ENCODE results near the gene GPD1L.
"Not testable (repeated sequence)": the region's sequence is repeated elsewhere in the genome, so short reads cannot be mapped to it uniquely, and the experiment has no call there.

Gene GPD1L

DNA sequence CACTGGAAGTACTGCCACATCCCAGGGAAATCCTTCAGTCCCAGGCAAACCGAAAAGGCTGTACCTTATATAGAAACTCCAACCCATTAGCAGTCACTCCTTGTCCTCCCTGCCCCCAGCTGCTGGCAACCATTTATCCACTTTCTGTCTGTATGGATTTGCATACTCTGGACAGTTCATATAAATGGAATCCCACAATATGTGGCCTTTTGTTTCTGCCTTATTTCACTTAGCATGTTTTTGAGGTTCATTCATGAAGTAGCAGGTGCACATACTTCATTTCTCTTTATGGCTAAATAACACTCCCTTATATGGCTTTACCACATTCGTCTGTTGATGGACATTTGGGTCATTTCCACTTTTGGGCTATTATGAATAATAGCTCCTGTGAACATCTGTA lies 80.5 kb downstream of the GPD1L start:
- H3K4me3 ChIP-seq (ENCODE audit: low read length, poor library complexity, severe bottlenecking) = no peak overlapping the region
- no peaks in the 10 kb centered on the region for H3K27me3 ChIP-seq (ENCODE audit: insufficient read depth, low read length, poor library complexity, severe bottlenecking)
- no peak overlapping the region for H3K4me2 ChIP-seq (ENCODE audit: low read depth, low read length, poor library complexity, severe bottlenecking)
- H3K9ac ChIP-seq (ENCODE audit: low read depth, low read length, poor library complexity, severe bottlenecking) = no peak overlapping the region
- no peaks in the 10 kb centered on the region for H3K36me3 ChIP-seq (ENCODE audit: insufficient read depth, low read length)
- no peak overlapping the region for H2AFZ ChIP-seq (ENCODE audit: low read length)
- H3K4me1 ChIP-seq (ENCODE audit: insufficient read depth, low read length, poor library complexity, severe bottlenecking) = no peaks in the 10 kb centered on the region
- no peaks in the 10 kb centered on the region for H3F3A ChIP-seq (ENCODE audit: low read depth)
- no peak for TF ChIP-seq CTCF (conservative IDR thresholded peaks at IDR 0.05; ENCODE audit: low read length)
- no peak for TF ChIP-seq EZH2phosphoT487 (IDR thresholded peaks at IDR 0.05; ENCODE audit: borderline replicate concordance)
- no peaks in the 10 kb centered on the region for H4K20me1 ChIP-seq (ENCODE audit: insufficient read depth, low read length, poor library complexity, severe bottlenecking)
- H3K9me2 ChIP-seq (replicated peaks; ENCODE audit: low read depth, low read length) = no peaks in the 10 kb centered on the region
- H3K79me2 ChIP-seq (ENCODE audit: insufficient read depth, low read length) = no peaks in the 10 kb centered on the region
- no peaks in the 10 kb centered on the region for H3K9me3 ChIP-seq (ENCODE audit: insufficient read depth, low read depth, low read length)

DNA sequence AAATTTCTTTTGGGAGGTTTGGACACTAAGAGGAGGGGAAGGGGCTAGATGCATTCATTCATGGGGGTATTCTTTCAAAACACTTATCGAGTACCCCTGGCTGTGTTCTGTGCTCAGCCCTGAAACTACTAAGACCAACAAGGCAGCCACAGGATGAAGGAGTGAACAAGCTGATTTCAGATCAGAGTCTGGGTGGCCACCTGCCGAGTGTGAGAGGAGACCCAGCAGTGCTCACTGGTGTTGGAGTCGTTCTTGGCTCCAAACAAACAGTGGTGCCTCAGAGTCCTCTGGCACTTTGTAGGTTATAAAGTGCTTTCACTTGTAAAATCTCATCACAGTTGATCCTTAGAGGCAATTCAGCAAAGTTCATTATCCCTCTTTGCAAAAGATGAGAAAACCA lies 83.3 kb downstream of the GPD1L start:
- no peak for TF ChIP-seq EZH2phosphoT487 (IDR thresholded peaks at IDR 0.05; ENCODE audit: borderline replicate concordance)
- TF ChIP-seq CTCF (conservative IDR thresholded peaks at IDR 0.05; ENCODE audit: low read length) = no peak
- H3K9ac ChIP-seq (ENCODE audit: low read depth, low read length, poor library complexity, severe bottlenecking) = no peak overlapping the region
- no peaks in the 10 kb centered on the region for H3K9me2 ChIP-seq (replicated peaks; ENCODE audit: low read depth, low read length)
- H3K27me3 ChIP-seq (ENCODE audit: insufficient read depth, low read length, poor library complexity, severe bottlenecking) = no peaks in the 10 kb centered on the region
- no peaks in the 10 kb centered on the region for H4K20me1 ChIP-seq (ENCODE audit: insufficient read depth, low read length, poor library complexity, severe bottlenecking)
- H3K36me3 ChIP-seq (ENCODE audit: insufficient read depth, low read length) = no peaks in the 10 kb centered on the region
- no peaks in the 10 kb centered on the region for H3K79me2 ChIP-seq (ENCODE audit: insufficient read depth, low read length)
- H3K9me3 ChIP-seq (ENCODE audit: insufficient read depth, low read depth, low read length) = no peaks in the 10 kb centered on the region
- no peaks in the 10 kb centered on the region for H3F3A ChIP-seq (ENCODE audit: low read depth)
- H3K4me3 ChIP-seq (ENCODE audit: low read length, poor library complexity, severe bottlenecking) = no peak overlapping the region
- H2AFZ ChIP-seq (ENCODE audit: low read length) = no peak overlapping the region
- no peak overlapping the region for H3K4me2 ChIP-seq (ENCODE audit: low read depth, low read length, poor library complexity, severe bottlenecking)
- H3K4me1 ChIP-seq (ENCODE audit: insufficient read depth, low read length, poor library complexity, severe bottlenecking) = no peaks in the 10 kb centered on the region

DNA sequence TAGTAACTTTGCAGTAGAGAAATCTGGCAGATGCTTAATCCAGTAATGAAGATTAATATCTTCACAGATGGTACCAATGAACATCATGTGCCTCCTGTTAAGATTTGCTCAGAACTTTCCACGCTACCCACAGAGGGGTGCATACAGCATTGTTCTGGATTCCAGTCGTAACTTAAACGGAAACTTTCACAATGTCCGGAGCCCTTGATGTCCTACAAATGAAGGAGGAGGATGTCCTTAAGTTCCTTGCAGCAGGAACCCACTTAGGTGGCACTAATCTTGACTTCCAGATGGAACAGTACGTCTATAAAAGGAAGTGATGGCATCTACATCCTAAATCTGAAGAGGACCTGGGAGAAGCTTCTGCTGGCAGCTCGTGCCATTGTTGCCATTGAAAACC lies 84.1 kb downstream of the GPD1L start:
- H3K79me2 ChIP-seq (ENCODE audit: insufficient read depth, low read length); H3F3A ChIP-seq (ENCODE audit: low read depth); H2AFZ ChIP-seq (ENCODE audit: low read length); H3K36me3 ChIP-seq (ENCODE audit: insufficient read depth, low read length); H4K20me1 ChIP-seq (ENCODE audit: insufficient read depth, low read length, poor library complexity, severe bottlenecking); H3K9me3 ChIP-seq (ENCODE audit: insufficient read depth, low read depth, low read length); H3K27me3 ChIP-seq (ENCODE audit: insufficient read depth, low read length, poor library complexity, severe bottlenecking); H3K4me2 ChIP-seq (ENCODE audit: low read depth, low read length, poor library complexity, severe bottlenecking); H3K4me3 ChIP-seq (ENCODE audit: low read length, poor library complexity, severe bottlenecking); H3K9me2 ChIP-seq (replicated peaks; ENCODE audit: low read depth, low read length); H3K4me1 ChIP-seq (ENCODE audit: insufficient read depth, low read length, poor library complexity, severe bottlenecking); H3K9ac ChIP-seq (ENCODE audit: low read depth, low read length, poor library complexity, severe bottlenecking): not testable (repeated sequence)

DNA sequence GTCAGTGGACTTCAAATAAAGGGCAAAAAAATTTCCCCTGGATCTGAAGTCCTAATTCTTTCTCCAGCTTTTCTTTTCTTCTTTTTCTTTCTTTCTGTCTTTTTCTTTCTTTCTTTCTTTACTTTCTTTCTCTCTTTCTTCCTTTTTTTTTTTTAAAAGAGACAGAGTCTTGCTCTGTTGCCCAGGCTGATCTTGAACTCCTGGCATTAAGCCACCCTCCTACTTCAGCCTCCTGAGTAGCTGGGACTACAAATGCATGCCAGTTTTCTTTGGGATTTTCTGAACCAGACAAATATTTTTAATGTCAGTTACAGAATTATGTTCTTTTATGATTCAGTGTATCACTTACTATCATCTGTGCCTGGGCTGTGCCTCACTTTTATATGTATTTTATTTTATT lies 86.7 kb downstream of the GPD1L start:
- H3K9me3 ChIP-seq (ENCODE audit: insufficient read depth, low read depth, low read length) = no peaks in the 10 kb centered on the region
- no peaks in the 10 kb centered on the region for H3K36me3 ChIP-seq (ENCODE audit: insufficient read depth, low read length)
- no peaks in the 10 kb centered on the region for H3K79me2 ChIP-seq (ENCODE audit: insufficient read depth, low read length)
- TF ChIP-seq EZH2phosphoT487 (IDR thresholded peaks at IDR 0.05; ENCODE audit: borderline replicate concordance) = no peak
- TF ChIP-seq CTCF (conservative IDR thresholded peaks at IDR 0.05; ENCODE audit: low read length) = no peak
- H3K9me2 ChIP-seq (replicated peaks; ENCODE audit: low read depth, low read length) = no peaks in the 10 kb centered on the region
- no peaks in the 10 kb centered on the region for H4K20me1 ChIP-seq (ENCODE audit: insufficient read depth, low read length, poor library complexity, severe bottlenecking)
- no peaks in the 10 kb centered on the region for H3K27me3 ChIP-seq (ENCODE audit: insufficient read depth, low read length, poor library complexity, severe bottlenecking)
- H3K4me2 ChIP-seq (ENCODE audit: low read depth, low read length, poor library complexity, severe bottlenecking) = no peak overlapping the region
- no peaks in the 10 kb centered on the region for H3F3A ChIP-seq (ENCODE audit: low read depth)
- no peak overlapping the region for H3K9ac ChIP-seq (ENCODE audit: low read depth, low read length, poor library complexity, severe bottlenecking)
- H2AFZ ChIP-seq (ENCODE audit: low read length) = no peak overlapping the region
- H3K4me1 ChIP-seq (ENCODE audit: insufficient read depth, low read length, poor library complexity, severe bottlenecking) = no peaks in the 10 kb centered on the region
- H3K4me3 ChIP-seq (ENCODE audit: low read length, poor library complexity, severe bottlenecking) = no peak overlapping the region
